ENCODE measurements around the gene PWWP2A. TPM values are rescaled to one million over a fixed set of nuclear protein-coding genes. Genes with fewer than 3 reads are reported as not detected.

PWWP2A gene
- total and polyA plus RNA-seq, 7 donors = 3.0 to 13.4 (median 7.3) TPM

GRCh38 chr5:160092960-160093707 is 26.1 kb downstream of the PWWP2A start:
- Histone ChIP-seq H3K27me3 (ENCODE audit: insufficient read depth in 3 of 3, low read length in 2 of 3) (no peaks in the 10 kb centered on the region), H3K27ac (no peak overlapping the region), H3K9me3 (no peaks in the 10 kb centered on the region), H3K4me3 (no peak overlapping the region), H3K4me1 (no peaks in the 10 kb centered on the region), H3K36me3 (ENCODE audit: insufficient read depth in 1 of 2, low read depth in 1 of 2) (peaks cover 10 to 34% of the 10 kb centered on the region in 2 donors)
- TF ChIP-seq, protein P1, sequence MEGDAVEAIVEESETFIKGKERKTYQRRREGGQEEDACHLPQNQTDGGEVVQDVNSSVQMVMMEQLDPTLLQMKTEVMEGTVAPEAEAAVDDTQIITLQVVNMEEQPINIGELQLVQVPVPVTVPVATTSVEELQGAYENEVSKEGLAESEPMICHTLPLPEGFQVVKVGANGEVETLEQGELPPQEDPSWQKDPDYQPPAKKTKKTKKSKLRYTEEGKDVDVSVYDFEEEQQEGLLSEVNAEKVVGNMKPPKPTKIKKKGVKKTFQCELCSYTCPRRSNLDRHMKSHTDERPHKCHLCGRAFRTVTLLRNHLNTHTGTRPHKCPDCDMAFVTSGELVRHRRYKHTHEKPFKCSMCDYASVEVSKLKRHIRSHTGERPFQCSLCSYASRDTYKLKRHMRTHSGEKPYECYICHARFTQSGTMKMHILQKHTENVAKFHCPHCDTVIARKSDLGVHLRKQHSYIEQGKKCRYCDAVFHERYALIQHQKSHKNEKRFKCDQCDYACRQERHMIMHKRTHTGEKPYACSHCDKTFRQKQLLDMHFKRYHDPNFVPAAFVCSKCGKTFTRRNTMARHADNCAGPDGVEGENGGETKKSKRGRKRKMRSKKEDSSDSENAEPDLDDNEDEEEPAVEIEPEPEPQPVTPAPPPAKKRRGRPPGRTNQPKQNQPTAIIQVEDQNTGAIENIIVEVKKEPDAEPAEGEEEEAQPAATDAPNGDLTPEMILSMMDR (IDR thresholded peaks at IDR 0.05) = no peak
- 90 to 94% (median 91%) methylated on average over 11 of the region's 11 CpGs for WGBS, 3 donors
- intact Hi-C loops (cut with DNase I) = no loop called here
- DNase-seq (no peak), ATAC-seq (no peak)

- Histone ChIP-seq H3K27me3 (ENCODE audit: insufficient read depth in 3 of 3, low read length in 2 of 3) (no peaks in the 10 kb centered on the region), H3K4me1 (no peaks in the 10 kb centered on the region), H3K4me3 (no peak overlapping the region), H3K36me3 (ENCODE audit: insufficient read depth in 1 of 2, low read depth in 1 of 2) (peaks cover 10 to 34% of the 10 kb centered on the region in 2 donors), H3K27ac (no peak overlapping the region), H3K9me3 (no peaks in the 10 kb centered on the region)
- TF ChIP-seq, protein P1 (IDR thresholded peaks at IDR 0.05) = no peak
- no peak for DNase-seq
- ATAC-seq = no peak
- WGBS, 3 donors = 82 to 83% (median 83%) methylated on average over 7 of the region's 7 CpGs
- intact Hi-C loops (cut with DNase I) = no loop called here
These were observed 26.7 kb downstream of the PWWP2A start for GRCh38 chr5:160092514-160092913.

DNA sequence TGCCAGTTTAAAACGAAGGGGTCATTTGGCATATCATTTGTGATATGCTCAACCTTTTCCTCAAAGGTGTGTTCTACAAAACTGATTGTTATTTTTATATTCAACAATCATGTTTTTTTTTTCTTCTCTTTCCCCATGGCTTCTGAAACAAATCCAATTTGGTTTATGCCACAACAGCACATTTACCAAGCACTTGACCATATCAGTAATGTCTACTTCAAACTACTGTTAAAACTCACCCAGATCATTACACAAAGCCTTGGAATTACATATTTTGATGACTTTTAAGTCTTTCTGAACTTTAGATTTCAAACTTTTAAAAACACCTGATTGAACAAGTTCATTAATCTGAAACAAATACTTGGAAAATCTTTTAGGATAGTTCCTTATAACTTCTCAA is 29.2 kb downstream of the PWWP2A start:
- peaks cover 10 to 25% of the 10 kb centered on the region in 2 donors for H3K36me3 ChIP-seq (ENCODE audit: insufficient read depth in 1 of 2, low read depth in 1 of 2)
- no peaks in the 10 kb centered on the region for H3K4me1 ChIP-seq
- TF ChIP-seq, protein P1 (IDR thresholded peaks at IDR 0.05) = no peak
- H3K27ac ChIP-seq = no peak overlapping the region
- ATAC-seq = no peak
- intact Hi-C loops (cut with DNase I) = no loop called here
- no peaks in the 10 kb centered on the region for H3K9me3 ChIP-seq
- no peak overlapping the region for H3K4me3 ChIP-seq
- no peaks in the 10 kb centered on the region for H3K27me3 ChIP-seq (ENCODE audit: insufficient read depth in 3 of 3, low read length in 2 of 3)
- no peak for DNase-seq
- WGBS, 3 donors = 78 to 94% (median 89%) methylated on average over 1 of the region's 1 CpG

DNA sequence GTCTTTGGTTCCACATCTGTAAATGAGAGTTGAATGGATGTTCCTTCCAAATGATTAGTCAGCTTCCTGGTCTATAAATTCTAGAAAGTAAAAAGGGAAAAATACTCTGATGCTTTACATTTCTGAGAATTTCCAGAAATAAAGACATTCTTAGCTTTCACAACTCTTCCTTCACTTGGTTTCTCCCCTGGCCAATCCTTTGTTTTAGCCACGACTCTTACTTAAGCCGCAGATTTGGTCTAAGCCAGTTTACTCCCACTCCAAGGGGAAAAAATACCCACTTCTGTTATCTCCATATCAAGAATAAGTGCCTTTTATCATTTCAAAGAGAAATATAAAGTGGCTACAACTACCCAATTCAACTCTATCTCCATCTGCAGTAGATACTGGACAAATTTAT is 29.7 kb downstream of the PWWP2A start:
- TF ChIP-seq, protein P1 (IDR thresholded peaks at IDR 0.05) = no peak
- H3K4me3 ChIP-seq = no peak overlapping the region
- no peaks in the 10 kb centered on the region for H3K4me1 ChIP-seq
- peaks cover 10 to 25% of the 10 kb centered on the region in 2 donors for H3K36me3 ChIP-seq (ENCODE audit: insufficient read depth in 1 of 2, low read depth in 1 of 2)
- 84 to 92% (median 84%) methylated on average over 2 of the region's 2 CpGs for WGBS, 3 donors
- H3K27me3 ChIP-seq (ENCODE audit: insufficient read depth in 3 of 3, low read length in 2 of 3) = no peaks in the 10 kb centered on the region
- intact Hi-C loops (cut with DNase I) = loop anchor here in 1 of 2 donors (10.0 kb wide), 1 partner anchor 55 kb away; no protein-coding TSS in a partner anchor
- no peak overlapping the region for H3K27ac ChIP-seq
- DNase-seq = no peak
- ATAC-seq = no peak
- H3K9me3 ChIP-seq = no peaks in the 10 kb centered on the region
